MCF 10A (cell line): ENCODE measurements around the gene PMEPA1. TPM values are rescaled to one million over a fixed set of nuclear protein-coding genes. Genes with fewer than 3 reads are reported as not detected.

Source experiments
- Bru-seq: library from RNA; stranded (reverse); fragments of 400-500 nt; gene quantifications from one replicate; lab custom pipeline; 2021; lab: Mats Ljungman, UMichigan
- BruChase-seq, 2 experiments: library from RNA; stranded (reverse); fragments of 400-500 nt; gene quantifications; one replicate each; lab custom pipeline; 2021; lab: Mats Ljungman, UMichigan
- BruUV-seq: library from RNA; stranded (reverse); fragments of 400-500 nt; replicated peaks from 2 replicates; lab custom pipeline; 2021; lab: Mats Ljungman, UMichigan
- CTCF ChIA-PET: fragments of 300-600 bp; sonication (Branson Sonifier 250); formaldehyde crosslinking; extraction: SDS; loops from one replicate; lab custom pipeline; 2021; ENCODE audit warnings: antibody characterized with exemption, inconsistent platforms; lab: Yijun Ruan, JAX
- POLR2A ChIA-PET: fragments of 300-600, 350-650 bp; sonication (Branson Sonifier 250); formaldehyde crosslinking; extraction: SDS; loops from one replicate; lab custom pipeline; 2020; ENCODE audit warnings: antibody characterized with exemption, inconsistent platforms; lab: Yijun Ruan, JAX
- DNase-seq: peaks from one replicate; pipeline ENCODE4 v3.0.0-alpha.2; 2018; ENCODE audit not compliant: unreplicated experiment
- H3K27ac Mint-ChIP-seq: one replicate; pipeline ENCODE4 v1.8.0; 2022; ENCODE audit warnings: mild to moderate bottlenecking, low read depth, mixed read lengths; ENCODE audit not compliant: unreplicated experiment
- H3K27me3 Mint-ChIP-seq: one replicate; pipeline ENCODE4 v1.8.0; 2022; ENCODE audit warnings: mixed read lengths; ENCODE audit not compliant: insufficient read depth, unreplicated experiment
- H3K36me3 Mint-ChIP-seq: one replicate; pipeline ENCODE4 v1.8.0; 2022; ENCODE audit warnings: mild to moderate bottlenecking, moderate library complexity, mixed read lengths; ENCODE audit not compliant: insufficient read depth, unreplicated experiment
- H3K4me1 Mint-ChIP-seq: one replicate; pipeline ENCODE4 v1.8.0; 2022; ENCODE audit warnings: mixed read lengths; ENCODE audit not compliant: insufficient read depth, unreplicated experiment
- H3K4me3 Mint-ChIP-seq: one replicate; pipeline ENCODE4 v1.8.0; 2022; ENCODE audit warnings: mild to moderate bottlenecking, moderate library complexity, mixed read lengths; ENCODE audit not compliant: unreplicated experiment
- H3K9me3 Mint-ChIP-seq: one replicate; pipeline ENCODE4 v1.8.0; 2022; ENCODE audit warnings: mixed read lengths; ENCODE audit not compliant: unreplicated experiment
- CTCF ChIP-seq: fragments of 200-600 bp; IDR thresholded peaks from one replicate; pipeline ENCODE4 v1.8.0; 2022; ENCODE audit warnings: antibody characterized with exemption, mild to moderate bottlenecking; ENCODE audit not compliant: unreplicated experiment
- intact Hi-C: fragments of 100-400 bp; cut with micrococcal nuclease; formaldehyde crosslinking; loops from 2 replicates; pipeline ENCODE4 v1.14.1; 2022
- long read RNA-seq: library from polyadenylated mRNA; stranded (forward); transcript quantifications from one replicate; pipeline ENCODE4 v2.0.0, GENCODE V29; 2022
- total RNA-seq: library from RNA; stranded (reverse); gene quantifications from 2 replicates; pipeline ENCODE4 v1.2.3, GENCODE V29; 2022

The PMEPA1 gene, protein sequence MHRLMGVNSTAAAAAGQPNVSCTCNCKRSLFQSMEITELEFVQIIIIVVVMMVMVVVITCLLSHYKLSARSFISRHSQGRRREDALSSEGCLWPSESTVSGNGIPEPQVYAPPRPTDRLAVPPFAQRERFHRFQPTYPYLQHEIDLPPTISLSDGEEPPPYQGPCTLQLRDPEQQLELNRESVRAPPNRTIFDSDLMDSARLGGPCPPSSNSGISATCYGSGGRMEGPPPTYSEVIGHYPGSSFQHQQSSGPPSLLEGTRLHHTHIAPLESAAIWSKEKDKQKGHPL
- total RNA-seq: 60.6 and 68.5 TPM in 2 replicates
- Bru-seq, nascent RNA: percentile 74 among the genes with signal in this experiment
- percentile 87 among the genes with signal in this experiment for BruChase-seq, experiment 1, labeled RNA remaining after a 6-hour chase
- BruChase-seq, experiment 2, labeled RNA remaining after a 2-hour chase: percentile 82 among the genes with signal in this experiment
- long read RNA-seq, full-length matches to known transcripts: 84 of 109 reads
- long read RNA-seq, partial matches to known transcripts: 3 of 109 reads
- long read RNA-seq, other reads (novel, unspliced or antisense): 22 of 109 reads

- no peak for TF ChIP-seq CTCF
- intact Hi-C loops: loop anchor here (1.0 to 2.0 kb wide), 2 partner anchors 88 to 281 kb away; no protein-coding TSS in a partner anchor
- H3K4me1 Mint-ChIP-seq: peaks cover 47% of the 10 kb centered on the region
- DNase-seq: peak; percentile 93
- CTCF ChIA-PET: interaction anchor here (0.5 to 2.7 kb wide), 11 partner anchors 11 to 363 kb away, joined by 3 to 14 read pairs (median 4); partner anchors contain the start of gene PCK1
- H3K27ac Mint-ChIP-seq: peak within 1 kb of the TSS; percentile 96
- H3K36me3 Mint-ChIP-seq: no peaks in the 10 kb centered on the region
- peak within 1 kb of the TSS; percentile 100 for H3K4me3 Mint-ChIP-seq
- POLR2A ChIA-PET: interaction anchor here (0.6 to 6.9 kb wide), 14 partner anchors 13 to 402 kb away, joined by 3 to 185 read pairs (median 4); no protein-coding TSS in a partner anchor
- BruUV-seq: TSS peak; percentile 71
- H3K9me3 Mint-ChIP-seq: no peaks in the 10 kb centered on the region
- H3K27me3 Mint-ChIP-seq: no peaks in the 10 kb centered on the region
Observed at GRCh38 chr20:57709823-57710799, at the start of gene PMEPA1. PMEPA1 (minus strand) TSS chr20:57710015; CDS start chr20:57709582, 433 bp downstream.

DNA sequence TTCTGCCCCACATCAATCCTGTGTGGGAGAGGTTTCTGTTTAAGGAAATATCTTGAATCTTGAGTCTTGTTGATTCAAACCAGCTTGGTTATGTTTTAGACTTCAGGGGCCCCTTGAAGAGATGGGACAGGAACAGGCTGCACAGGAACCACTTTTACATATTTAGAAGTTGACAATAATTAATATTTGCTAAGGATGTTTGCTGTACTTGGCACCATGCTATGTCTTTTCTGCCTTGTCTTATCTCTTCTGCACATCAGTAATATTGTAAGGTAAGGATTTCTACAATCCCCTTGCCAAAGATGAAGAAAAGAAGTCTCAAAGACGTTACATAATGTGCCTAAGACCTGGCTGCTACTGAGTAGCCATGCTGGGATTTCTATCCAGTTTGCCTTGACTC is 48.0 kb upstream of the PMEPA1 start:
- intact Hi-C loops: no loop called here
- BruUV-seq: no TSS peak

GRCh38 chr20:57756921-57757320 is 47.1 kb upstream of the PMEPA1 start:
- BruUV-seq: no TSS peak
- Mint-ChIP-seq H3K36me3 (no peaks in the 10 kb centered on the region), H3K4me3 (no peak overlapping the region), H3K27ac (no peak overlapping the region), H3K4me1 (no peaks in the 10 kb centered on the region), H3K27me3 (peaks cover 28% of the 10 kb centered on the region), H3K9me3 (no peaks in the 10 kb centered on the region)
- intact Hi-C loops: no loop called here
- no peak for TF ChIP-seq CTCF
- DNase-seq: no peak
- ChIA-PET CTCF (interaction anchor here (0.6 to 1.2 kb wide), 3 partner anchors 9 to 1275 kb away, joined by 3 read pairs; partner anchors contain the start of gene ATP5F1E), POLR2A (no interaction called here)

More for the DNA sequence above, 48.0 kb upstream of the PMEPA1 start:
- Mint-ChIP-seq H3K4me3 (no peak overlapping the region), H3K4me1 (no peaks in the 10 kb centered on the region), H3K9me3 (no peaks in the 10 kb centered on the region), H3K27me3 (peaks cover 28% of the 10 kb centered on the region), H3K27ac (no peak overlapping the region), H3K36me3 (no peaks in the 10 kb centered on the region)
- no peak for TF ChIP-seq CTCF
- ChIA-PET CTCF (interaction anchor here (0.6 to 1.2 kb wide), 2 partner anchors 65 to 1274 kb away, joined by 3 read pairs; partner anchors contain the start of gene ATP5F1E), POLR2A (no interaction called here)
- DNase-seq: no peak
